Prostate gland (tissue), 2 donors: Measurements from ENCODE around the gene ZP1.

Experiments used
- POLR2A ChIP-seq: fragments of 450-650 bp; IDR thresholded peaks from one replicate; pipeline ENCODE4 v1.6.1; 2016; ENCODE audit warnings: antibody characterized with exemption, mild to moderate bottlenecking
- TF ChIP-seq, protein P1 (sequence below), 4 experiments: fragments of 200-600 bp in 2 of 4; fragments of 450-650 bp in 2 of 4; sonication (generic) in 2 of 4; IDR thresholded peaks; 1 replicate in 3 of 4; 2 replicates in 1 of 4; pipeline ENCODE4 v1.5.1; 2016 to 2019; ENCODE audit warnings: antibody characterized with exemption in 4 of 4, mild to moderate bottlenecking in 2 of 4, moderate library complexity in 2 of 4

DNA sequence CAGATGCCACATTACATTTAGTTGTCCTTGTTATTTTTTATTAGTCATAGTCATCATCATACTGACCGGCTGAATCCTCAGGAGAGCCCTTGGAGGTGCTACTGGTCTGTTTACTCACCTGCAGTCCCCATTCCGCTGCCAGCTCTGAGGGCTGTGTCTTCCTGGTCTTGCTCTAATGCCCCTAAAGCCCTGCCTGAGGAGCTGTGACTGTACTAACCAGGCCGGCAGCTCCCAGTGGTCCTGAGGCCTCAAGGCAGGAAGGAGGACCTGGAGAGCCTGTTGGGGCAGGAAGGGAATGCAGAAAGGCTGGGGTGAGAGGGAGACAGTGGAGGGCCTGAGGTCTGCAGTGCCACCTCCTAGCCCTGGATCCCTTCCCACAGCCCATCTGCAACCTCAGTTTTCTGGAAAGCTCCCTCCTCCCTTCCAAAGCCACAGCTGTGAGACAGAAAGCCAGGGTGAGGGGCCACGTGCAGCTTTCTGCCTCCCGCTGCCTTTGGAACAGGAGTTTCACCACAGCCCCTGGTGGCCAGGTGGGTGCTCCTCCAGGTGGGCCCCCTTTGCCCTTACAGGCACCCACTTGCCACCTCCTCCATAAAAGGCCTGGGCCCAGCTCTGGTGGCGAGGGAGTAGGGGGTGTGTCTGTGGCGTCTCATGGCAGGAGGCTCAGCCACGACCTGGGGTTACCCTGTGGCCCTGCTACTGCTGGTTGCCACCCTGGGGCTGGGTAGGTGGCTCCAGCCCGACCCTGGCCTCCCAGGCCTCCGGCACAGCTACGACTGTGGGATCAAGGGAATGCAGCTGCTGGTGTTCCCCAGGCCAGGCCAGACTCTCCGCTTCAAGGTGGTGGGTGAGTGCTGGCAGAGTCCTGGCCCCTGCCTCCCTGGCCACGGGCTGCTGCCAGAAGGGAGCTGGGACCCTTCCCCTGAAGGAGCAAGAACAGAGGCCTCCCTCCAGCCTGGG lies at the start of gene ZP1:
- TF ChIP-seq POLR2A, result no peak
- TF ChIP-seq, protein P1, sequence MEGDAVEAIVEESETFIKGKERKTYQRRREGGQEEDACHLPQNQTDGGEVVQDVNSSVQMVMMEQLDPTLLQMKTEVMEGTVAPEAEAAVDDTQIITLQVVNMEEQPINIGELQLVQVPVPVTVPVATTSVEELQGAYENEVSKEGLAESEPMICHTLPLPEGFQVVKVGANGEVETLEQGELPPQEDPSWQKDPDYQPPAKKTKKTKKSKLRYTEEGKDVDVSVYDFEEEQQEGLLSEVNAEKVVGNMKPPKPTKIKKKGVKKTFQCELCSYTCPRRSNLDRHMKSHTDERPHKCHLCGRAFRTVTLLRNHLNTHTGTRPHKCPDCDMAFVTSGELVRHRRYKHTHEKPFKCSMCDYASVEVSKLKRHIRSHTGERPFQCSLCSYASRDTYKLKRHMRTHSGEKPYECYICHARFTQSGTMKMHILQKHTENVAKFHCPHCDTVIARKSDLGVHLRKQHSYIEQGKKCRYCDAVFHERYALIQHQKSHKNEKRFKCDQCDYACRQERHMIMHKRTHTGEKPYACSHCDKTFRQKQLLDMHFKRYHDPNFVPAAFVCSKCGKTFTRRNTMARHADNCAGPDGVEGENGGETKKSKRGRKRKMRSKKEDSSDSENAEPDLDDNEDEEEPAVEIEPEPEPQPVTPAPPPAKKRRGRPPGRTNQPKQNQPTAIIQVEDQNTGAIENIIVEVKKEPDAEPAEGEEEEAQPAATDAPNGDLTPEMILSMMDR (IDR thresholded peaks at IDR 0.05), result no peak
